H9 (cell line): ENCODE data around the gene BASP1. TPM values are rescaled to one million over a fixed set of nuclear protein-coding genes. Genes with fewer than 3 reads are reported as not detected.

ENCODE experiments used
- DNase-seq: peaks from one replicate; pipeline ENCODE4 v3.0.0-alpha.2; 2017
- H2AFZ ChIP-seq: one replicate; pipeline ENCODE4 v1.6.1; 2013; ENCODE audit warnings: mild to moderate bottlenecking, low read length, control low read depth, moderate library complexity
- H2AK5ac ChIP-seq: 2 replicates; pipeline ENCODE4 v1.6.1; 2013; ENCODE audit warnings: low read length, control low read depth, mixed read lengths; ENCODE audit not compliant: insufficient read length
- H2BK120ac ChIP-seq: one replicate; pipeline ENCODE4 v1.6.1; 2013; ENCODE audit warnings: low read depth, mild to moderate bottlenecking, low read length, control low read depth, inconsistent platforms; ENCODE audit not compliant: poor library complexity, severe bottlenecking
- H2BK12ac ChIP-seq: 2 replicates; pipeline ENCODE4 v1.6.1; 2013; ENCODE audit warnings: low read length, control low read depth, mixed read lengths, low read depth; ENCODE audit not compliant: insufficient read length
- H2BK15ac ChIP-seq: 2 replicates; pipeline ENCODE4 v1.6.1; 2013; ENCODE audit warnings: low read depth, low read length, control low read depth
- H2BK20ac ChIP-seq: one replicate; pipeline ENCODE4 v1.6.1; 2013; ENCODE audit warnings: low read depth, mild to moderate bottlenecking, low read length, control low read depth, inconsistent platforms; ENCODE audit not compliant: poor library complexity, severe bottlenecking
- H2BK5ac ChIP-seq: 2 replicates; pipeline ENCODE4 v1.6.1; 2013; ENCODE audit warnings: low read length, control low read depth, mixed read lengths; ENCODE audit not compliant: insufficient read length
- H3K14ac ChIP-seq: 2 replicates; pipeline ENCODE4 v1.6.1; 2013; ENCODE audit warnings: low read length, control low read depth; ENCODE audit not compliant: insufficient read depth
- H3K18ac ChIP-seq: 2 replicates; pipeline ENCODE4 v1.6.1; 2013; ENCODE audit warnings: low read depth, mild to moderate bottlenecking, mixed read lengths, low read length, control low read depth; ENCODE audit not compliant: insufficient read length
- H3K23ac ChIP-seq: 2 replicates; pipeline ENCODE4 v1.6.1; 2013; ENCODE audit warnings: low read length, control low read depth, mixed read lengths, low read depth; ENCODE audit not compliant: insufficient read length
- H3K23me2 ChIP-seq: 2 replicates; pipeline ENCODE4 v1.6.1; 2013; ENCODE audit warnings: low read depth, mild to moderate bottlenecking, mixed read lengths, low read length, control low read depth; ENCODE audit not compliant: insufficient read length, poor library complexity, severe bottlenecking
- H3K27ac ChIP-seq: 2 replicates; pipeline ENCODE4 v1.5.1; 2013; ENCODE audit warnings: low read length, control low read depth, mixed read lengths, low read depth; ENCODE audit not compliant: insufficient read length
- H3K27me3 ChIP-seq: 2 replicates; pipeline ENCODE4 v1.6.1; 2013; ENCODE audit warnings: low read length, control low read depth, inconsistent platforms; ENCODE audit not compliant: insufficient read depth
- H3K4ac ChIP-seq: 2 replicates; pipeline ENCODE4 v1.6.1; 2013; ENCODE audit warnings: low read depth, mild to moderate bottlenecking, control low read depth, inconsistent platforms, low read length, moderate library complexity
- H3K4me1 ChIP-seq: 2 replicates; pipeline ENCODE4 v1.6.1; 2013; ENCODE audit warnings: low read length, control low read depth, inconsistent platforms; ENCODE audit not compliant: insufficient read depth
- H3K4me2 ChIP-seq: 2 replicates; pipeline ENCODE4 v1.6.1; 2013; ENCODE audit warnings: low read length, control low read depth, mixed read lengths; ENCODE audit not compliant: insufficient read length, insufficient read depth
- H3K56ac ChIP-seq: 2 replicates; pipeline ENCODE4 v1.6.1; 2013; ENCODE audit warnings: low read depth, mild to moderate bottlenecking, mixed read lengths, low read length, control low read depth; ENCODE audit not compliant: insufficient read length
- H3K79me1 ChIP-seq: 2 replicates; pipeline ENCODE4 v1.6.1; 2013; ENCODE audit warnings: low read depth, mild to moderate bottlenecking, moderate library complexity, low read length, control low read depth, inconsistent platforms; ENCODE audit not compliant: insufficient read depth, poor library complexity, severe bottlenecking
- H3K79me2 ChIP-seq: 2 replicates; pipeline ENCODE4 v1.6.1; 2013; ENCODE audit warnings: low read length, control low read depth, inconsistent platforms; ENCODE audit not compliant: insufficient read depth
- H3K9ac ChIP-seq: 2 replicates; pipeline ENCODE4 v1.6.1; 2013; ENCODE audit warnings: low read length, control low read depth, mixed read lengths; ENCODE audit not compliant: insufficient read length; ENCODE audit errors: extremely low read depth
- H3K9me3 ChIP-seq: one replicate; pipeline ENCODE4 v1.6.1; 2013; ENCODE audit warnings: low read depth, low read length, inconsistent platforms; ENCODE audit not compliant: control insufficient read depth
- H3T11ph ChIP-seq: one replicate; pipeline ENCODE4 v1.6.1; 2013; ENCODE audit warnings: mild to moderate bottlenecking, low read length, control low read depth, inconsistent platforms
- H4K20me1 ChIP-seq: one replicate; pipeline ENCODE4 v1.6.1; 2013; ENCODE audit not compliant: control insufficient read depth, insufficient read length, insufficient read depth
- H4K5ac ChIP-seq: 2 replicates; pipeline ENCODE4 v1.6.1; 2013; ENCODE audit warnings: low read depth, mild to moderate bottlenecking, mixed read lengths, low read length, control low read depth; ENCODE audit not compliant: insufficient read length
- H4K8ac ChIP-seq: replicated peaks from 2 replicates; pipeline ENCODE4 v1.6.1; 2013; ENCODE audit warnings: low read length, control low read depth, mixed read lengths, low read depth; ENCODE audit not compliant: insufficient read length
- H4K91ac ChIP-seq: 2 replicates; pipeline ENCODE4 v1.6.1; 2013; ENCODE audit warnings: low read depth, mild to moderate bottlenecking, moderate library complexity, mixed read lengths, low read length, control low read depth; ENCODE audit not compliant: insufficient read length
- H3K27ac Mint-ChIP-seq, 3 experiments: 2 replicates in 2 of 3; 3 replicates in 1 of 3; pipeline ENCODE4 v1.8.0; 2020 to 2021; ENCODE audit warnings: mixed read lengths in 3 of 3, mild to moderate bottlenecking in 1 of 3, moderate library complexity in 1 of 3
- H3K27me3 Mint-ChIP-seq: 2 replicates; pipeline ENCODE4 v1.8.0; 2021; ENCODE audit warnings: low read depth, mild to moderate bottlenecking, moderate library complexity, mixed read lengths
- H3K36me3 Mint-ChIP-seq, 3 experiments: 2 replicates in 2 of 3; 3 replicates in 1 of 3; pipeline ENCODE4 v1.8.0; 2020 to 2021; ENCODE audit warnings: low read depth in 3 of 3, mixed read lengths in 3 of 3; ENCODE audit not compliant: insufficient read depth in 1 of 3
- H3K4me1 Mint-ChIP-seq, 2 experiments: 2 replicates each; pipeline ENCODE4 v1.8.0; 2020; ENCODE audit warnings: mixed read lengths in 2 of 2
- H3K4me3 Mint-ChIP-seq, 2 experiments: 2 replicates in 1 of 2; 3 replicates in 1 of 2; pipeline ENCODE4 v1.8.0; 2020 to 2021; ENCODE audit warnings: mild to moderate bottlenecking in 2 of 2, mixed read lengths in 2 of 2, moderate library complexity in 1 of 2
- H3K9me3 Mint-ChIP-seq, 2 experiments: 2 replicates in 1 of 2; 3 replicates in 1 of 2; pipeline ENCODE4 v1.8.0; 2020; ENCODE audit warnings: mild to moderate bottlenecking in 2 of 2, mixed read lengths in 2 of 2, moderate library complexity in 1 of 2
- WGBS: extraction: QIAGEN DNeasy Blood & Tissue Kit; methylation state at CpG from one replicate; pipeline ENCODE4 v1.1.7; 2013; ENCODE audit warnings: missing lambda C conversion rate, low lambda C conversion rate, mixed read lengths; ENCODE audit not compliant: insufficient read length; ENCODE audit errors: extremely low coverage; 5-methylcytosine and 5-hydroxymethylcytosine counted together
- total RNA-seq: library from RNA; stranded (reverse); gene quantifications from 2 replicates; pipeline ENCODE4 v1.2.1, GENCODE V29; 2021
- TF ChIP-seq, protein P1 (sequence below): fragments of 200-600 bp; sonication (generic); conservative IDR thresholded peaks from 3 replicates; pipeline ENCODE4 v1.8.0; 2021; ENCODE audit warnings: antibody characterized with exemption, mild to moderate bottlenecking

Gene BASP1
- total RNA-seq, 1 experiment from 2014 or later, result 180 TPM

DNA sequence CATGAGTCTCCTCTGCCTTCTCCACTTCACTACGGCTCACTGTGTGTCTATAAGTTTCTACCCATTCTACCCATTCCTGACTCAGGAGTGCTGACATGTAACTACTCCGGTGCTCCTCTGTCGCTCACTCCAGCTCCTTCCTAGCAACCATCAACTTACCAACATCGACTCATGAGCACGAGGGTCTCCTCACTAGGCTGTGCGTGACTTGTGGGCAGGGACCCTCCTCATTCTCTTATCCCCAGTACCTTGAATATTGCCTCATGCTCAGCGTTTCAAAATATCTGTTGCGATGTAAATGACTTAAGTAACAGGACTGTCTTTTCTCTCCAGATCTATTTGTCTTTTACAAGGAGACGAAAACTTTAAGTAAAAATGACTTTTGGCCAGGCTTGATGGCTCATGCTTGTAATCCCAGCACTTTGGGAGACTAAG lies 73.1 kb downstream of the BASP1 start:
- Histone ChIP-seq H2AFZ (no peak overlapping the region), H3K79me2 (no peaks in the 10 kb centered on the region), H3K4ac (no peak overlapping the region), H3K14ac (no peak overlapping the region), H3K79me1 (no peaks in the 10 kb centered on the region), H3K9ac (no peak overlapping the region), H2BK120ac (no peak overlapping the region), H4K20me1 (no peaks in the 10 kb centered on the region), H3K27ac (no peak overlapping the region), H2BK15ac (no peak overlapping the region), H3K27me3 (no peaks in the 10 kb centered on the region), H3K23ac (no peak overlapping the region), H4K8ac (no peak overlapping the region), H4K91ac (no peak overlapping the region), H2AK5ac (no peak overlapping the region), H2BK12ac (no peak overlapping the region), H3K56ac (no peak overlapping the region), H3K4me2 (no peak overlapping the region), H3K18ac (no peak overlapping the region), H3K4me1 (no peaks in the 10 kb centered on the region; the same call in 1 of the 2 replicates), H2BK5ac (no peak overlapping the region), H3K9me3 (no peaks in the 10 kb centered on the region), H4K5ac (no peak overlapping the region), H2BK20ac (no peak overlapping the region), H3T11ph (no peak overlapping the region), H3K23me2 (no peaks in the 10 kb centered on the region)
- TF ChIP-seq, protein P1, sequence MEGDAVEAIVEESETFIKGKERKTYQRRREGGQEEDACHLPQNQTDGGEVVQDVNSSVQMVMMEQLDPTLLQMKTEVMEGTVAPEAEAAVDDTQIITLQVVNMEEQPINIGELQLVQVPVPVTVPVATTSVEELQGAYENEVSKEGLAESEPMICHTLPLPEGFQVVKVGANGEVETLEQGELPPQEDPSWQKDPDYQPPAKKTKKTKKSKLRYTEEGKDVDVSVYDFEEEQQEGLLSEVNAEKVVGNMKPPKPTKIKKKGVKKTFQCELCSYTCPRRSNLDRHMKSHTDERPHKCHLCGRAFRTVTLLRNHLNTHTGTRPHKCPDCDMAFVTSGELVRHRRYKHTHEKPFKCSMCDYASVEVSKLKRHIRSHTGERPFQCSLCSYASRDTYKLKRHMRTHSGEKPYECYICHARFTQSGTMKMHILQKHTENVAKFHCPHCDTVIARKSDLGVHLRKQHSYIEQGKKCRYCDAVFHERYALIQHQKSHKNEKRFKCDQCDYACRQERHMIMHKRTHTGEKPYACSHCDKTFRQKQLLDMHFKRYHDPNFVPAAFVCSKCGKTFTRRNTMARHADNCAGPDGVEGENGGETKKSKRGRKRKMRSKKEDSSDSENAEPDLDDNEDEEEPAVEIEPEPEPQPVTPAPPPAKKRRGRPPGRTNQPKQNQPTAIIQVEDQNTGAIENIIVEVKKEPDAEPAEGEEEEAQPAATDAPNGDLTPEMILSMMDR, result no peak
- H3K4me1 Mint-ChIP-seq, result peaks cover 0 to 4% of the 10 kb centered on the region in 2 experiments; a peak in 2 of 4 replicates
- peaks cover 2% of the 10 kb centered on the region; the same call in 1 of the 2 replicates for H3K27me3 Mint-ChIP-seq
- H3K9me3 Mint-ChIP-seq, result peaks cover 15 to 17% of the 10 kb centered on the region in 2 experiments
- DNase-seq, result no peak
- H3K4me3 Mint-ChIP-seq, result no peak overlapping the region
- H3K36me3 Mint-ChIP-seq, result peaks cover 2 to 18% (median 11%) of the 10 kb centered on the region in 3 experiments; a peak in 6 of 7 replicates
- no peak overlapping the region for H3K27ac Mint-ChIP-seq
- no CpG with 5 or more reads among the region's 9 CpGs for WGBS
